Kidney tubule cell (primary cell): Measurements from ENCODE around the gene OR5K2.

Experiments
- DNase-seq: peaks from one replicate; pipeline ENCODE4 v3.0.0-alpha.2; 2018; ENCODE audit warnings: low spot score

OR5K2 gene

DNA sequence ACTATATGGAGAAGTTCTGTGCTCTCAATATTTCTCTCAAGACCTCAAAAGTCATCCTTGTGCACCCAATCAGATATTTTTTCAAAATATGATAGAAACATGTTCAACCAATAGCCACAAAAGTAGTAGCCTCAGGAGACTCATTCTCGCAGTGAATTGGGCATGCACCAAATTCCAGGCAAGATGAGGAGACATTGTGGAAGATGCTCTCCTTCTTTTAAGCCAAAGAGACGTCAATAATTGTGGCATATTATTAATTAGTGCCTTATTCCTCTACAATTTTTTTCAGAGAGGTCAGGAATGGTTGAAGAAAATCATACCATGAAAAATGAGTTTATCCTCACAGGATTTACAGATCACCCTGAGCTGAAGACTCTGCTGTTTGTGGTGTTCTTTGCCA, at the start of gene OR5K2:
Gene OR5K2 (plus strand): TSS at position 301 of the 400 bp plus-strand sequence. CDS start 0 bp downstream, at position 301.
- DNase-seq: no peak

GRCh38 chr3:98449606-98450193, 47.8 kb upstream of the OR5K2 start:
- no peak for DNase-seq

DNA sequence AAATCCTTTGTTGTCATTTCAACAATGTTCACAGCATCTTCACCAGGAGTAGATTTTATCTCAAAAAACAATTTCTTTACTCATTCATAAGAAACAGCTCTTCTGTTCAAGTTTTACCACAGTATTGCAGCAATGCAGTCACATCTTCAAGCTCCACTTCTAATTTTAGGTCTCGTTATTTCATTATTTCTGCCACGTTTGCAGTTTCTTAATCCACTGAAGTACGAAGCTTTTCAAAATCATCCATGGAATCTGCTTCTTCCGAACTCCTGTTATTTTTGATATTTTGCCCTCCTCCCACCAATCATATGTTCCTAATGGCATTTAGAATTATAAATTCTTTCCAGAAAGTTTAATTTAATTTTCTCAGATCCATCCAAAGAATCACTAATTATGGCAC, 47.1 kb upstream of the OR5K2 start:
- DNase-seq: no peak

DNA sequence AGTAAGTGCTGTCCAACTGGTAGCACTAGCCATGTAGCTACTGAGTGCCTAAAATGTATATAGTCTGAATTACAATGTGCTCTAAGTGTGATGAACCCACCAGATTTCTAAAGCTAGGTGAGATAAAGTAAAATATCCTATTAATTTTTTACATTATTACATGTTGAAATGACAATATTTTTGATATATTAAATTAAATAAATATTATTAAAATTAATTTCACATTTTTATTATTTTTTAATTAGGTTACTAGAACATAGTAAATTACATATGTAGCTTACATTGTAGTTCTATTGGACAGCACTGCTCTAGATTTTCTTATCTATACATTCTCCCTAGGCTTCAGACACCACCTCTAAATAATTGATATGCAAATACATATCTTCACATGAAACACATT, 43.7 kb upstream of the OR5K2 start:
- no peak for DNase-seq

GRCh38 chr3:98454929-98455328, 42.6 kb upstream of the OR5K2 start:
- no peak for DNase-seq

GRCh38 chr3:98457543-98457942, 39.9 kb upstream of the OR5K2 start:
- no peak for DNase-seq

GRCh38 chr3:98460220-98460619, 37.3 kb upstream of the OR5K2 start:
- no peak for DNase-seq

- no peak for DNase-seq
These were observed 34.6 kb upstream of the OR5K2 start, which contains the start of gene OR5K1 for GRCh38 chr3:98462901-98463300. Gene OR5K1 (plus strand): TSS chr3:98463201. CDS start chr3:98469577, 6,376 bp downstream.

DNA sequence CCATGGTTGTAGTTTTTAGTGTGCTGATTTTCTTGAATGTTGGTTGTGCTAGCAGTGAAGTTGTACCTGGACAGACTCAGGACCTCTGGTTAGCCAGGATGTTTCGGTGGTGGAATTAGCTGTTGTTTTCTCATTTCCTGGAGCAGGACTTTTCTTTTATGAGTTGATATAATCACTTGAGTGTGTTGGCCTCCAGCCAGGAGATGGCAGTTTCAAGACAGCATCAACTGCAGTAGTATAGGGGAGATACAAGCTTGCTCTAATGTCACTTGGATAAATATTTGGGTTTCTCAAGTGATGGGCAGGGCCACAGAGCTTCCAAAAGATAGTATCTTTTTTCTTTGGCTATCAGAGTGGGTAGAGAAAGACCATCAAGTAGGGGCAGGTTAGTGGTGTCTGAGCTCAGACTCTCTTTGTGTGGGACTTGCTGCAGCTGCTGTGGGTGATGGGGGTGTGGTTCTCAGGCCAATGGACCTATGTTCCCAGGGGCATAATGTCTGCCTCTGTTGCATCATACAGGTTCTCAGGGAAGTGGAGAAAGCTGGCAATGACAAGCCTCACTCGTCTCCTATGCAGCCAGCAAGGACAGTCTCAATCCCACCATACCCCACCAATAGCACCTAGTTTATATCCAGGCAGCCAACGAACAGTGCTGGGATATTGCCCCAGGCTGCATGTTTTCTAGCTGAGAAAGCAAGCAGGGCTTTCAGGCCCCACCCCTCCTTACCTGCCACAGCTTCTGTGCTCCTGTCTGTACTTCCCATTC, 14.6 kb upstream of the OR5K2 start:
- peak; percentile 14 for DNase-seq

DNA sequence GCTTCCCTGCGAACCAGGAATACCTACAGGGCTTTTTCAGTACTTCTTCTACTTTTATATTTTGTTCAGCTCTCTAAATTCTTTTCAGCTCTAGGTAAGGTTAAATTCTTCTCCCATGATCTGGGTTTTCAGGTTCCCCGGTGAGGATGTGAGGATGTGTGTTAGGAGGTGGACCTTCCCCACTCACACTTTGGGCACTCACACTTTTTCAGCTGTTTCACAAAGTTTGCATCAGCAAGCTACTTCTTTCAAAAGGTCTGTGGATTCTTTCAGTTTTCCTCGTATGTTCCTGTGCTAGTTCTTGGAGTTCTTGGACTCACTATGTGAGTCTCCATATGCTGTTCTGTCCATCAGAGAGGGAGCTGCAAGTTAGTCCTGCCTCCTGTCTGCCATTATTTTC, 13.9 kb upstream of the OR5K2 start:
- no peak for DNase-seq

- peak; percentile 29 for DNase-seq
These were observed 2.5 kb downstream of the OR5K2 start for GRCh38 chr3:98500019-98500418.

- DNase-seq: no peak
These were observed 3.8 kb downstream of the OR5K2 start for GRCh38 chr3:98501270-98501669.

DNA sequence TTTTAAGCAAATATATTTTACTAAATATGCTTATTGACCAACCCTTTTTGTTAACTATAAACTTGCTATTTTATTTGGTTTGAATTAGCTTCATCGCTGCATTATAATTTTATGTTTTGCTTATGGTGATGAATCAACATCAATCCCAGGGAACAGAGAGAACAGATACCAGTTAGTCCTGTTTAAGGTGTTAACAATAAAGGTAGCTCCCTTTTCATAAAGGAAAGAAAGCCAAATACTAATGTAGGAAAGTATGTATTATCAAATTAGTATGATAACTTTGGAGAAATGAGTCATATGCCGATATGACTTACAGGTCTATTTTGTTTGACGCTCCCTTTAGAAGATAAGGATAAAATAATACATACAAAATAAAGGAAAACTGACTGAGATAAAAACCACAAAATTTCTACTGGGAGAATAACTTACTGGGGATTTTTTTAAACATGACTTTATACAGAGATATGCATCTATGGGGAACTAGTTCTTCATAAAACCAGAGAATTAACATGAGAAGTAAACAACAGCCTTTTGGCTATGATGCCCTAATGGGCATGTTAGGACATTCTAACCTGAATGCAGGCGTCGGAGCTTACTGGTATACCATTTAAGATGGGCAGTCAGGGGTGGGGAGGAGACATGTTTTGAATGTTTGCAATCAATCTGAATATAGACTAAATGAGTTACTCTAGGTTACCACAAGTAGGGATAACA, 4.5 kb downstream of the OR5K2 start:
- DNase-seq: no peak

DNA sequence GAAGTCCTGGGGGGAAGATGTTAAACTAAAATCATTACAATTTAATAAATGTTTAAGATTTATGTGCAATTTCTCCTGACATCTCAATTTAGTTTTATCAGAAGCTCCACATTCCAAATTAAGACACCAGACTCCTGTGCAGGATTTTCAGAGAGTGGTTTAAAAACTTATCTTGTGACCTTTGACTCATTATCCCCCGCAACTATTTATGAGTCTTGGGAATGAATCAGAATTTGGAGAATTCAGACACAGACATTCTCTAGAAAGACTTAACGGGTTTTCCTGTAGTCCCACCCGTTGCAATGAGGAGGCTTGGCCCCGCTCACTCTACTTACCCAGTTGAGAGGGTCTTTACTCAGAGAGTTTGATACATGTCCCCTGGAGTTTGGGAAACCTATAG, 7.1 kb downstream of the OR5K2 start:
- DNase-seq: no peak

DNA sequence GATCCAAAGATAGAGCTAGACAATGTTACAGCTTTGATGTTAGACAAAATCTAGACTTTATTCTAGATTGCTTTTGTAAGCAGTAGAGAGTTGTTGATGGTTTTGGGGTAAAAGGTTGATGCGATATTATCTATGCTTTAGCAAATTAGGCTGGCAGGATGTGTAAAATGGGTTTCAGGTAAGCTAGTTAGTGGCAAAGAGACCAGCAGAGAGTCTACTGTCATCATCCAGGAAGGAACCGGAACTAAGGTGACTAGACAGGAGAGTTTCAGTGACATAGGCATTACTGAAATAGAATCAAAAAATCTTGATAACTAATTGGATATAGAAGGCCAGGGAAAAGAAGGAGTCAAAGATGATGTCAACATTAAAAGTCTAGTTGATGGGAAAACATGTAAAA, 11.1 kb downstream of the OR5K2 start:
- no peak for DNase-seq

DNA sequence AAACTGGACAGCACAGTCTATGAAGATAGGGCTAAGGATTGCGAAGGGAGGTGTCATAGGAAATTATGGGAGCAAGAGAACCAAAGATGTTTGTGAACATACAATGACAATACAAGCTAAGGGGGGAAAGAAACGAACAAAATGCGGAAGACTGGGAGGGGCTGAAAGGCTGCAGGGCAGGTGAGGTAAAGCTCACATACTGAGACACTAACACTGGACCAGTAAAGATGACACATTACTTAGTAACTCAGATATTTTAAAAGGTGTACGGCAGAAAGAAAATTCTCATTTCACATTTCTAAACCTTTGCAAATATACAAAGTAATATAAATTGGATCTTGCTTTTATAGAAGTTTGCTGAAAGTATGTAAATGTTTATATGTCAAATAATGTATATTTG, 15.1 kb downstream of the OR5K2 start:
- DNase-seq: no peak

DNA sequence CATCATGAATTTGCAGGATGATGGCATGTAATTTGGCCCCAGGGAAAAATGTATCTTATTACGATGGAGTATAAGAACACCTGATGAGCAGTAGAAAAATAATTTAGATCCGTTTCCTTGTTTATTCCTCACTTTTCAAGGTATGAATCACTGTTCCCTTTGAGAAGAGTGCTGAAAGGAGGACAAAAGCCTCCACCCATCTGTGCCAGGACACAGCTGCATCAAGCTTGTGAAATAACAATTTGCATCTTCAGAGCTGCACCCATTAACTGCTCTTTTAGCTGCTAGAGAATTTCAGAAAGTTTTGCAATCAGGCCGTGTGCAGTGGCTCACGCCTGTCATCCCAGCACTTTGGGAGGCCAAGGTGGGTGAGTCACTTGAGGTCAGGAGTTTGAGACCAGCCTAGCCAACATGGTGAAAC, 15.6 kb downstream of the OR5K2 start:
- DNase-seq: peak; percentile 64

GRCh38 chr3:98513736-98514135, 16.3 kb downstream of the OR5K2 start:
- no peak for DNase-seq

DNA sequence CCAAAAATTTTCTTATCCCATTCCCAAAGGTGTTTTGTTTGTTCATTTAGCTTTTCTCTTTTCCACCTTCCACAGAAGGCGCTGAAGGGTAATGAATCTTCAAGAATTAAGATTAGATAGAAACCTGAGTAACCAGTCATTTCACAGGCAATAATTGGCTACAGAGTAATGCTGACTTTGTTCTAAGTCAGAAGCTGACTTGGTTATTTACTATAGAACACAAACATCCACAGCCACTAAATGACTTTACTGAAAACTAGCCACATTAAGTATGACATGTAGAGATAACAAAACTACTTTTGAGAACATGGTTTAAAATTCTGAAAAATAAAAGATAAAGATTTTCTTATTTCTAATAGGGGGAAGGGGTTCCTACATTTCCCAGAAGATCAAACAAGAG, 17.5 kb downstream of the OR5K2 start:
- DNase-seq: no peak

DNA sequence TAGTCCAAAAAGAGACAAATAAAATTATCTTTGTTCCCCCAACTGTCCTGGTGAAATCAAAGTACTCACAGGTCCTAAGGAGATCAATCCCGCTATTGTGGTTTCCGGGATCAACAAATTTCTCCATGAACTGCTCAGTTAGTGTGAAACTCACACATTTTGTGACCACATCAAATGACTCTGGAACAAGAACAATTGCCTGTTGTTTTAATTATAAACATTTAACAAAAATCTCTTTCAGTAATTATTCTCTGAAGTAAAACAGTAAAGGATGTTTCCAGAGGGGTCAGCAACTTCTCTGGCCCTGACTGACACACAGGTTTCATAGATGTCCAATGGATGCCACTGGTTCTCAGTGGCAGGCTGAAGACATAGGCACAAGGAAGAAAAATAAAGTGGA, 21.3 kb downstream of the OR5K2 start:
- no peak for DNase-seq

- DNase-seq: peak; percentile 46
These were observed 21.9 kb downstream of the OR5K2 start for GRCh38 chr3:98519351-98519750.

- peak; percentile 78 for DNase-seq
These were observed 24.5 kb downstream of the OR5K2 start for GRCh38 chr3:98521897-98522543.
